K562 (cell line): ENCODE data around the gene SYNGR4. TPM values are rescaled to one million over a fixed set of nuclear protein-coding genes. Genes with fewer than 3 reads are reported as not detected.

Experiments
- ATAC-seq: fragments of 200-7000 bp; cut with Tn5 transposase; 3 replicates; pipeline ENCODE4 v1.9.1; 2020; ENCODE audit warnings: moderate library complexity
- BruUV-seq: library from RNA; stranded (reverse); fragments of 400-500 nt; replicated peaks from 2 replicates; lab custom pipeline; 2021; lab: Mats Ljungman, UMichigan
- CTCF ChIA-PET: fragments of 300-600 bp; formaldehyde crosslinking; extraction: SDS; loops from one replicate; lab custom pipeline; 2021; ENCODE audit warnings: low intra/inter-chr PET ratio; lab: Yijun Ruan, JAX
- POLR2A ChIA-PET: fragments of 300-600, 350-650 bp; sonication (Branson Sonifier 250); formaldehyde crosslinking; extraction: SDS; loops from one replicate; lab custom pipeline; 2021; ENCODE audit warnings: antibody characterized with exemption, inconsistent platforms; lab: Yijun Ruan, JAX
- DNase-seq, 4 experiments: peaks; one replicate each; pipeline versions ENCODE4 v3.0.0 to v3.0.0-alpha.2; 2011 to 2018; ENCODE audit warnings: low spot score in 3 of 4, mixed read lengths in 3 of 4; ENCODE audit errors: extremely low read depth in 1 of 4
- FAIRE-seq: peaks from 2 replicates; lab custom pipeline; 2011; peaks lifted over from hg19 to GRCh38; lab: Jason Lieb, UNC
- H2AFZ ChIP-seq: 2 replicates; pipeline ENCODE4 v1.6.0; 2011; ENCODE audit warnings: low read depth, low read length, control low read depth, inconsistent platforms
- H3K27ac ChIP-seq: fragments of 200-600 bp; 3 replicates; pipeline ENCODE4 v1.8.0; 2011; ENCODE audit warnings: low read depth, mild to moderate bottlenecking, control low read depth, inconsistent platforms, low read length, moderate library complexity, mixed read lengths; ENCODE audit errors: extremely low read depth
- H3K27me3 ChIP-seq, 2 experiments: fragments of 300-600 bp in 1 of 2; 2 replicates in 1 of 2; 3 replicates in 1 of 2; pipeline versions ENCODE4 v1.6.0 to v1.8.0; 2011; ENCODE audit warnings: inconsistent platforms in 2 of 2, low read length in 2 of 2, mild to moderate bottlenecking in 1 of 2, mixed read lengths in 1 of 2, moderate library complexity in 1 of 2; ENCODE audit not compliant: control insufficient read depth in 2 of 2, insufficient read depth in 2 of 2
- H3K36me3 ChIP-seq: fragments of 300-600 bp; 3 replicates; pipeline ENCODE4 v1.8.0; 2011; ENCODE audit warnings: mild to moderate bottlenecking, low read length, inconsistent platforms; ENCODE audit not compliant: control insufficient read depth, insufficient read depth
- H3K4me1 ChIP-seq, 2 experiments: fragments of 200-600 bp in 1 of 2; replicated peaks in 1 of 2; 2 replicates in 1 of 2; 3 replicates in 1 of 2; pipeline versions ENCODE4 v1.5.1 to v1.8.0; 2011; ENCODE audit warnings: inconsistent platforms in 2 of 2, low read length in 2 of 2, mild to moderate bottlenecking in 1 of 2, mixed read lengths in 1 of 2, moderate library complexity in 1 of 2; ENCODE audit not compliant: control insufficient read depth in 2 of 2, insufficient read depth in 2 of 2
- H3K4me2 ChIP-seq: 2 replicates; pipeline ENCODE4 v1.6.1; 2011; ENCODE audit warnings: low read length, control low read depth, inconsistent platforms, mixed read lengths; ENCODE audit not compliant: insufficient read depth
- H3K4me3 ChIP-seq: fragments of 200-600 bp; sonication (generic), shearing (Covaris generic); 2 replicates; pipeline ENCODE4 v1.5.1; 2016; ENCODE audit warnings: control low read depth, inconsistent platforms
- H3K79me2 ChIP-seq: fragments of 200-600 bp; 3 replicates; pipeline ENCODE4 v1.8.0; 2011; ENCODE audit warnings: low read length, inconsistent platforms; ENCODE audit not compliant: control insufficient read depth, insufficient read depth
- H3K9ac ChIP-seq, 2 experiments: 2 replicates each; pipeline versions ENCODE4 v1.6.0 to v1.6.1; 2011; ENCODE audit warnings: low read depth in 2 of 2, low read length in 2 of 2, control low read depth in 1 of 2, inconsistent platforms in 1 of 2, mild to moderate bottlenecking in 1 of 2, mixed read lengths in 1 of 2; ENCODE audit not compliant: insufficient read depth in 1 of 2
- H3K9me1 ChIP-seq: one replicate; pipeline ENCODE4 v1.6.0; 2011; ENCODE audit warnings: inconsistent platforms, mild to moderate bottlenecking, low read length, moderate library complexity; ENCODE audit not compliant: control insufficient read depth, insufficient read depth
- H3K9me3 ChIP-seq: replicated peaks from 2 replicates; pipeline ENCODE4 v1.5.1; 2011; ENCODE audit warnings: low read depth, low read length, inconsistent platforms; ENCODE audit not compliant: control insufficient read depth, insufficient read depth
- H4K20me1 ChIP-seq: replicated peaks from 2 replicates; pipeline ENCODE4 v1.6.1; 2011; ENCODE audit warnings: low read length, inconsistent platforms, mixed read lengths; ENCODE audit not compliant: control insufficient read depth, insufficient read depth
- EGR1 ChIP-seq: fragments of 450-650 bp; conservative IDR thresholded peaks from 2 replicates; pipeline ENCODE4 v1.6.1; 2017; ENCODE audit warnings: mild to moderate bottlenecking
- NFIC ChIP-seq: fragments of 450-650 bp; IDR thresholded peaks from 2 replicates; pipeline ENCODE4 v1.6.1; 2017; ENCODE audit warnings: mild to moderate bottlenecking, inconsistent platforms
- POLR3A ChIP-seq: IDR thresholded peaks from 2 replicates; pipeline ENCODE4 v1.6.1; 2011; ENCODE audit warnings: borderline replicate concordance, mild to moderate bottlenecking, moderate library complexity; ENCODE audit not compliant: insufficient read length, insufficient read depth; ENCODE audit errors: extremely low read depth
- ZFP91 ChIP-seq: sonication (generic); formaldehyde crosslinking; IDR thresholded peaks from 2 replicates; pipeline ENCODE4 v1.8.0; 2022; ENCODE audit warnings: mild to moderate bottlenecking, missing genetic modification reagents
- WGBS: fragments of 100-300 bp; shearing (Covaris generic); methylation state at CpG from one replicate; pipeline ENCODE4 v1.1.6; 2016; ENCODE audit warnings: low coverage, mixed read lengths; ENCODE audit not compliant: insufficient coverage; ENCODE audit errors: missing lambda C conversion rate; 5-methylcytosine and 5-hydroxymethylcytosine counted together
- in situ Hi-C: fragments of 300-500 bp; cut with MboI; formaldehyde crosslinking; loops from 4 replicates; pipeline ENCODE4 v1.15.0; 2018; ENCODE audit warnings: inconsistent platforms, mixed read lengths
- intact Hi-C: fragments of 100-400 bp; cut with micrococcal nuclease; formaldehyde crosslinking; loops from 2 replicates; pipeline ENCODE4 v1.14.2; 2022
- polyA plus RNA-seq, 8 experiments: library from polyadenylated mRNA; depleted of rRNA in 4 of 8; stranded (reverse) in 5 of 8; unstranded in 3 of 8; fragments of >200 nt; fragmentation: Nextera tagmentation in 2 of 8; fragmentation: Illumina TruSeq in 1 of 8; extraction: Ambion mirVana in 2 of 8; extraction: Trizol in 1 of 8; gene quantifications; 2 replicates each; pipeline versions ENCODE4 v1.2.1 to v1.2.3, GENCODE V29; 2011 to 2014; ENCODE audit warnings: inconsistent platforms in 1 of 8, missing spikeins in 1 of 8
- total RNA-seq, 7 experiments: library from RNA; depleted of rRNA in 6 of 7; stranded (reverse); fragments of >200 nt in 6 of 7; fragmentation: Illumina TruSeq in 2 of 7; extraction: Trizol in 2 of 7; gene quantifications; 2 replicates each; pipeline versions ENCODE4 v1.2.1 to v1.2.3, GENCODE V29; 2011 to 2021; ENCODE audit warnings: low replicate concordance in 1 of 7

Gene SYNGR4
- total and polyA plus RNA-seq, 9 of the 15 experiments (the other 6 are each of a cell fraction or from before 2014, with no cell fraction given): 0.07 to 0.14 TPM; not detected in 7

- in situ Hi-C loops: no loop called here
- 48% methylated on average over 4 of the region's 4 CpGs for WGBS
- BruUV-seq: no TSS peak
- CTCF ChIA-PET: no interaction called here
- H3K27me3 ChIP-seq: no peaks in the 10 kb centered on the region
- H3K4me3 ChIP-seq: no peak overlapping the region
- H2AFZ ChIP-seq: peak overlapping the region; percentile 20
- no peak for DNase-seq
- no peaks in the 10 kb centered on the region for H3K79me2 ChIP-seq
- ATAC-seq: no peak
- intact Hi-C loops: no loop called here
- H3K9me1 ChIP-seq: no peaks in the 10 kb centered on the region
- FAIRE-seq: no peak
- H3K9ac ChIP-seq: peak overlapping the region in 1 of 2 experiments; percentile 78; a peak in 2 of 4 replicates
- TF ChIP-seq NFIC: peak; percentile 46
- no peak for TF ChIP-seq ZFP91
- 0 out of 2 replicates have a peak, but pooled peaks have one; percentile 10 for TF ChIP-seq EGR1
- TF ChIP-seq POLR3A: no peak
- TF ChIP-seq, all 486 proteins: peak for 2
- Histone ChIP-seq H3K9me3 (no peaks in the 10 kb centered on the region), H3K36me3 (no peaks in the 10 kb centered on the region), H3K4me2 (no peak overlapping the region), H4K20me1 (no peaks in the 10 kb centered on the region), H3K27ac (no peak overlapping the region), H3K4me1 (peaks cover 0 to 20% of the 10 kb centered on the region in 2 experiments; a peak in 2 of 5 replicates)
- POLR2A ChIA-PET: interaction anchor here (1.2 kb wide), 1 partner anchor 8 kb away, joined by 4 read pairs; the partner anchor contains the start of gene SYNGR4
Observed at GRCh38 chr19:48372904-48373303, 8.7 kb downstream of the SYNGR4 start.
